ENCODE data around the gene TCF3. TPM values are rescaled to one million over a fixed set of nuclear protein-coding genes. Genes with fewer than 3 reads are reported as not detected.
A peak's percentile ranks its signal among the peaks of the same experiment; 100 is the strongest.

TCF3 gene
- total and polyA plus RNA-seq, 2 donors (not counting 1 experiment from before 2014, with no cell fraction given): 39.3 to 54.7 TPM

DNA sequence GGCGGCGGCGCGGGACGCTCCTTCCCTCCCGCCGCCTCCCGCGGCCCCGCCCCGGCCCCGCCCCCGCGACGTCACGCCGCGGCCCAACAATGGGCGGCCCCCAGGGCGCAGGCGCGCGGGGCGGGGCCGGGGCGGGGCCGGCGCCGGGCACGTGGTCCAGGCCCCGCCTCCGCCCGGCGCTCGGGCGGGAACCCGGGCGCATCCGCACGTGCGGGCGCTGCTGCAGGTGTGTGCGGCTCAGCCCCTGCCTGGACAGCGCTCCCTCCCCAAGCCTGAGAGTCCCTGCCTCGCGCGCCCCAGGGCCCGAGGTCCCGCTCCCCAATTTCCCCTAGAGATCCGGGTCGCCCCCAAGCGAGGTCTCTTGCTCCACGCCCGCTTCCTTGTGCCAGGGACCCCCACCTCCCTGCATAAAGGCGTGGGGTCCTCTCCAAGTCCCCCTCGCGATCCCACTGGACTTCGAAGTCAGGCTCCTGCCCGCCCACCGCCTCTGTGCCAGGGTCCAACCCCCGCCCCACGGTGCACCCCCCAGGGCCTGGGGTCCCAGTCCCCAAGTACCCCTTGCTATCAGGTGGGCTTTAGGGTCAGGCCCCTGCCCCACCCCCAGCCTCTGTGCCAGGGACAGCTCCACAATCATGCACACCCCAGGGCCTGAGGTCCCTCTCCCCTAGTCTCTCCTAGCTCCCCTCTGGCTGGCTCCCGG, 83.9 kb downstream of the TCF3 start, which contains the start of gene MEX3D:
MEX3D (minus strand) TSS at position 6 of the 700 bp plus-strand sequence. CDS start 267 bp downstream, outside the sequence.
- peak within 1 kb of the TSS; percentile 83 for H3K27ac ChIP-seq (ENCODE audit: insufficient read depth, low read length)
- no peaks in the 10 kb centered on the region for H3K36me3 ChIP-seq (ENCODE audit: control insufficient read depth, insufficient read depth, low read length)
- H3K4me3 ChIP-seq (replicated peaks in 1 of 4; ENCODE audit: control extremely low read depth in 1 of 4, insufficient read depth in 1 of 4, low read depth in 3 of 4, low read length in 4 of 4): peak within 1 kb of the TSS; percentile 42 to 84 (median 62)
- DNase-seq (ENCODE audit: low read depth in 2 of 2): peak; percentile 43 to 54
- H3K79me2 ChIP-seq (ENCODE audit: control insufficient read depth, insufficient read depth, low read length): peaks cover 34% of the 10 kb centered on the region
- peaks cover 7% of the 10 kb centered on the region for H3K4me1 ChIP-seq (ENCODE audit: control insufficient read depth, extremely low read depth, insufficient read depth, low read length)
- H3K9me3 ChIP-seq (ENCODE audit: control insufficient read depth, insufficient read depth, low read depth, low read length): no peaks in the 10 kb centered on the region
- no peaks in the 10 kb centered on the region for H3K27me3 ChIP-seq (ENCODE audit: control insufficient read depth, insufficient read depth, low read length)
- H3K9ac ChIP-seq (ENCODE audit: insufficient read depth, low read length): peak within 1 kb of the TSS; percentile 89
- TF ChIP-seq, protein P1, sequence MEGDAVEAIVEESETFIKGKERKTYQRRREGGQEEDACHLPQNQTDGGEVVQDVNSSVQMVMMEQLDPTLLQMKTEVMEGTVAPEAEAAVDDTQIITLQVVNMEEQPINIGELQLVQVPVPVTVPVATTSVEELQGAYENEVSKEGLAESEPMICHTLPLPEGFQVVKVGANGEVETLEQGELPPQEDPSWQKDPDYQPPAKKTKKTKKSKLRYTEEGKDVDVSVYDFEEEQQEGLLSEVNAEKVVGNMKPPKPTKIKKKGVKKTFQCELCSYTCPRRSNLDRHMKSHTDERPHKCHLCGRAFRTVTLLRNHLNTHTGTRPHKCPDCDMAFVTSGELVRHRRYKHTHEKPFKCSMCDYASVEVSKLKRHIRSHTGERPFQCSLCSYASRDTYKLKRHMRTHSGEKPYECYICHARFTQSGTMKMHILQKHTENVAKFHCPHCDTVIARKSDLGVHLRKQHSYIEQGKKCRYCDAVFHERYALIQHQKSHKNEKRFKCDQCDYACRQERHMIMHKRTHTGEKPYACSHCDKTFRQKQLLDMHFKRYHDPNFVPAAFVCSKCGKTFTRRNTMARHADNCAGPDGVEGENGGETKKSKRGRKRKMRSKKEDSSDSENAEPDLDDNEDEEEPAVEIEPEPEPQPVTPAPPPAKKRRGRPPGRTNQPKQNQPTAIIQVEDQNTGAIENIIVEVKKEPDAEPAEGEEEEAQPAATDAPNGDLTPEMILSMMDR (conservative IDR thresholded peaks at IDR 0.05 in 1 of 2, IDR thresholded peaks at IDR 0.05 in 1 of 2; ENCODE audit: low read depth in 1 of 2, low read length in 2 of 2): no peak
- TF ChIP-seq EZH2 (IDR thresholded peaks at IDR 0.05; ENCODE audit: low read length, missing control alignments): no peak
- H2AFZ ChIP-seq (ENCODE audit: low read length): no peak within 1 kb of the TSS
- H4K20me1 ChIP-seq (ENCODE audit: control insufficient read depth, extremely low read depth, insufficient read depth, low read length): no peaks in the 10 kb centered on the region
- no peak within 1 kb of the TSS for H3K4me2 ChIP-seq (ENCODE audit: extremely low read depth, insufficient read depth, low read length)

DNA sequence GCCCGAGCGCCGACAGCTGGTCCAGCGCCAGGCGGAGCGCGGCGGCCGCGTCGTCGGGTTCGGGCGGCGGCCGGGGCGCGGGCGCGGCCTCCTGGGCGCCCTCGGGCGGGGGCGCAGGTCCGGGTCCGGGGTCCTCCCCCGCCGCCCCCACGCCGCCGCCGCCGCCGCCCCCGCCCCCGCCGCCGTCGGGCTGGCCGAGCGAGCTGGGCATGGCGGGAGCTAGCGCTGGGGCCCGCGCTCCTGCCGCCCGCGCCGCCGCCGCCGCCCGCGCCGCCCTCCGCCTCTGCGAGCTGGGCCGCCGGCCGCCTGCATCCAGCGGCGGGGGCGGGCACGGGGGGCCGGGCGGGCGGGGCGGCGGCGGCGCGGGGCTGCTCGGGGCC, 84.6 kb downstream of the TCF3 start:
- H2AFZ ChIP-seq (ENCODE audit: low read length): no peak overlapping the region
- H3K9ac ChIP-seq (ENCODE audit: insufficient read depth, low read length): no peak overlapping the region
- peaks cover 40% of the 10 kb centered on the region for H3K79me2 ChIP-seq (ENCODE audit: control insufficient read depth, insufficient read depth, low read length)
- no peaks in the 10 kb centered on the region for H3K9me3 ChIP-seq (ENCODE audit: control insufficient read depth, insufficient read depth, low read depth, low read length)
- H3K4me1 ChIP-seq (ENCODE audit: control insufficient read depth, extremely low read depth, insufficient read depth, low read length): peaks cover 7% of the 10 kb centered on the region
- no peaks in the 10 kb centered on the region for H4K20me1 ChIP-seq (ENCODE audit: control insufficient read depth, extremely low read depth, insufficient read depth, low read length)
- peak overlapping the region in 1 of 4 experiments; percentile 84 for H3K4me3 ChIP-seq (replicated peaks in 1 of 4; ENCODE audit: control extremely low read depth in 1 of 4, insufficient read depth in 1 of 4, low read depth in 3 of 4, low read length in 4 of 4)
- TF ChIP-seq, protein P1 (conservative IDR thresholded peaks at IDR 0.05 in 1 of 2, IDR thresholded peaks at IDR 0.05 in 1 of 2; ENCODE audit: low read depth in 1 of 2, low read length in 2 of 2): no peak
- no peak for TF ChIP-seq EZH2 (IDR thresholded peaks at IDR 0.05; ENCODE audit: low read length, missing control alignments)
- no peak overlapping the region for H3K27ac ChIP-seq (ENCODE audit: insufficient read depth, low read length)
- H3K27me3 ChIP-seq (ENCODE audit: control insufficient read depth, insufficient read depth, low read length): no peaks in the 10 kb centered on the region
- no peaks in the 10 kb centered on the region for H3K36me3 ChIP-seq (ENCODE audit: control insufficient read depth, insufficient read depth, low read length)
- no peak overlapping the region for H3K4me2 ChIP-seq (ENCODE audit: extremely low read depth, insufficient read depth, low read length)
- no peak for DNase-seq (ENCODE audit: low read depth in 2 of 2)

DNA sequence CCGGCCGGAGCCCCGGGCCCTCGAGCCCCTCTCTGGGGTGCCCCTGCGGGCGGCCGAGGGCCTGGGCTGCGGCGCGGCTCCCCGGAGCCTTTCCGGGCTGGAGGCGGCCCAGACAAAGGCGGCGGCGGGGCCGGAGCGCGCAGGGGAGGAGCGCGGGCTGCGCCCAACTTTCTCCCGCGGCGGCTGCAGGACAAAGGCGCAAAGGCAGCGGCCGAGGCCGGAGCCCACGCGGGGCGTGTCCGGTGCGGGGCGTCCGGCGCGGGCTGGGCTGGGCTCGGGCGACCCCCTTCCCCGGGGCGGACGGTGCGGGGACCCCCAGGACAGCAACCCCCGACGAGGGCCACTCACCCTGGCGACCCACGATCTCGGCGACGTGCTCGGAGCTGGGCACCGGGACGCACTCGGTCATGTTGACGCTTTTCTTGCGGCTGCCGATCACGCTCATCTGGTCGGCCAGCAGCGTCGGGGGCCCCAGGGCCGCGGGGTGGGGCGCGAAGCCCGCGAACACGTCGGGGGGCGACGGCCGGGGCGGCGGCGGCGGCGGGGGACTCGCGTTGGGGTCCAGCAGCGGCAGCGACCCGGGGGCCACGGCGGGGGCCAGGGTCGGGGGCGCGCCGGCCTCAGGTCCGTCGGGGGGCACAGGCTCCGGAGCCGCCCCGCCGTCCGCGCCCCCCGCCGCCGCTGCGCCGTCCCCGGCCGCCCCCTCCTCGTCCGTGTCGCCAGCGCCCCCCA, 85.1 kb downstream of the TCF3 start:
- TF ChIP-seq, protein P1 (conservative IDR thresholded peaks at IDR 0.05 in 1 of 2, IDR thresholded peaks at IDR 0.05 in 1 of 2; ENCODE audit: low read depth in 1 of 2, low read length in 2 of 2): no peak
- TF ChIP-seq EZH2 (IDR thresholded peaks at IDR 0.05; ENCODE audit: low read length, missing control alignments): no peak
- DNase-seq (ENCODE audit: low read depth in 2 of 2): no peak
- Histone ChIP-seq H4K20me1 (ENCODE audit: control insufficient read depth, extremely low read depth, insufficient read depth, low read length) (no peaks in the 10 kb centered on the region), H3K4me1 (ENCODE audit: control insufficient read depth, extremely low read depth, insufficient read depth, low read length) (peaks cover 7% of the 10 kb centered on the region), H2AFZ (ENCODE audit: low read length) (no peak overlapping the region), H3K79me2 (ENCODE audit: control insufficient read depth, insufficient read depth, low read length) (peaks cover 41% of the 10 kb centered on the region), H3K4me2 (ENCODE audit: extremely low read depth, insufficient read depth, low read length) (no peak overlapping the region), H3K9ac (ENCODE audit: insufficient read depth, low read length) (peak overlapping the region; percentile 89), H3K36me3 (ENCODE audit: control insufficient read depth, insufficient read depth, low read length) (no peaks in the 10 kb centered on the region), H3K9me3 (ENCODE audit: control insufficient read depth, insufficient read depth, low read depth, low read length) (no peaks in the 10 kb centered on the region), H3K4me3 (replicated peaks in 1 of 4; ENCODE audit: control extremely low read depth in 1 of 4, insufficient read depth in 1 of 4, low read depth in 3 of 4, low read length in 4 of 4) (peak overlapping the region; percentile 48 to 84 (median 79)), H3K27me3 (ENCODE audit: control insufficient read depth, insufficient read depth, low read length) (no peaks in the 10 kb centered on the region), H3K27ac (ENCODE audit: insufficient read depth, low read length) (peak overlapping the region; percentile 83)
